ENCODE data around the gene PPM1J.
A peak's percentile ranks its signal among the peaks of the same experiment; 100 is the strongest.

GRCh38 chr1:112722601-112723510 lies 7.7 kb upstream of the PPM1J start:
- TF ChIP-seq CTCF (IDR thresholded peaks at IDR 0.05) = no peak
- peak in 1 of 2 donors; percentile 40 for TF ChIP-seq POLR2AphosphoS5 (IDR thresholded peaks at IDR 0.05; ENCODE audit: insufficient read depth in 1 of 2, low read depth in 1 of 2)
- TF ChIP-seq POLR2A (IDR thresholded peaks at IDR 0.05) = no peak
